ENCODE results near the gene FGR.

FGR gene

DNA sequence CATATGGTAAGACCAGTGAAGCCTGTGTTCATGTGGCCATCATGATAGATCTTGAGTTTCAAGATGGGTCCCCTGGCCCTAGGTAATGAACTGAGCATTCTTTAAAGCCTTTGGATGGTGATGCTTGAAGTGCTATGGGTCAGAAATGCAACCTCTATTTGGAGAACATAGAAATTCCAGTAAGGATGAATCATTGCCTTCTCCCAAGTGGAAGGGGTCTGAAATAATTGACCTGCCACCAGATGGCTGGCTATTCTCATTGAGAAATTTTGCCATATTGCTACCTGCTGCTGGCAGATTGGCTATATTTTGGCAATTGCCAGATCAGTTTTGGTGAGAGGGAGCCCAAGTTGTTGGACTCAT is 37.7 kb upstream of the FGR start:
- in situ Hi-C loops (cut with MboI; ENCODE audit: low sequenced_read_pairs, unreplicated experiment) = no loop called here
- no peak for DNase-seq (ENCODE audit: low spot score)
- TF ChIP-seq, protein P1, sequence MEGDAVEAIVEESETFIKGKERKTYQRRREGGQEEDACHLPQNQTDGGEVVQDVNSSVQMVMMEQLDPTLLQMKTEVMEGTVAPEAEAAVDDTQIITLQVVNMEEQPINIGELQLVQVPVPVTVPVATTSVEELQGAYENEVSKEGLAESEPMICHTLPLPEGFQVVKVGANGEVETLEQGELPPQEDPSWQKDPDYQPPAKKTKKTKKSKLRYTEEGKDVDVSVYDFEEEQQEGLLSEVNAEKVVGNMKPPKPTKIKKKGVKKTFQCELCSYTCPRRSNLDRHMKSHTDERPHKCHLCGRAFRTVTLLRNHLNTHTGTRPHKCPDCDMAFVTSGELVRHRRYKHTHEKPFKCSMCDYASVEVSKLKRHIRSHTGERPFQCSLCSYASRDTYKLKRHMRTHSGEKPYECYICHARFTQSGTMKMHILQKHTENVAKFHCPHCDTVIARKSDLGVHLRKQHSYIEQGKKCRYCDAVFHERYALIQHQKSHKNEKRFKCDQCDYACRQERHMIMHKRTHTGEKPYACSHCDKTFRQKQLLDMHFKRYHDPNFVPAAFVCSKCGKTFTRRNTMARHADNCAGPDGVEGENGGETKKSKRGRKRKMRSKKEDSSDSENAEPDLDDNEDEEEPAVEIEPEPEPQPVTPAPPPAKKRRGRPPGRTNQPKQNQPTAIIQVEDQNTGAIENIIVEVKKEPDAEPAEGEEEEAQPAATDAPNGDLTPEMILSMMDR (IDR thresholded peaks at IDR 0.05; ENCODE audit: borderline replicate concordance, control extremely low read depth, extremely low read depth, insufficient read depth, missing control alignments) = no peak

GRCh38 chr1:27671964-27672749 is 37.2 kb upstream of the FGR start, which contains the start of gene IFI6:
Gene IFI6 (minus strand): TSS chr1:27672192. CDS start chr1:27669314, 2,878 bp downstream.
- peak; percentile 87 for DNase-seq (ENCODE audit: low spot score)
- in situ Hi-C loops (cut with MboI; ENCODE audit: low sequenced_read_pairs, unreplicated experiment) = no loop called here
- TF ChIP-seq, protein P1 (IDR thresholded peaks at IDR 0.05; ENCODE audit: borderline replicate concordance, control extremely low read depth, extremely low read depth, insufficient read depth, missing control alignments) = peak; percentile 13

DNA sequence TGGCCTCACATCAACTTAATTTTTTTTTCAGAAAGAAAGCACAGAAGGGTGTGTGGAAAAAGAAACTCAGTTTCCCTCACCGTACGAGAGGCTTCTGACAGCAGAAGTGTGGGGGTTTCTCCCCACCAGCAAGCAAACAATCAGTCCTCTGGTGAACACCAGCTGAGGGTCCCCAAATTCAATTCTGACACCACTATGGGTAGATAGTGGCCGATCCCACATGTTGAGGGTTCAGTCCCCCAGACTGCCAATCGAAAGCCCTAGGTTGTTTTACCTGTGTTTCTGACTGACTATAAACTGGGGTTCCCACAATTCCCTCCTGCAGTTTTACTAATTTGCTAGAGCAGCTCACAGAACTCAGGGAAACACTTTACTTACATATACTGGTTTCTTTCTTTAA is 34.9 kb upstream of the FGR start:
- no peak for DNase-seq (ENCODE audit: low spot score)
- in situ Hi-C loops (cut with MboI; ENCODE audit: low sequenced_read_pairs, unreplicated experiment) = loop anchor here (10.0 kb wide), 1 partner anchor 275 kb away; the partner anchor contains the start of gene GPR3
- TF ChIP-seq, protein P1 (IDR thresholded peaks at IDR 0.05; ENCODE audit: borderline replicate concordance, control extremely low read depth, extremely low read depth, insufficient read depth, missing control alignments) = no peak

DNA sequence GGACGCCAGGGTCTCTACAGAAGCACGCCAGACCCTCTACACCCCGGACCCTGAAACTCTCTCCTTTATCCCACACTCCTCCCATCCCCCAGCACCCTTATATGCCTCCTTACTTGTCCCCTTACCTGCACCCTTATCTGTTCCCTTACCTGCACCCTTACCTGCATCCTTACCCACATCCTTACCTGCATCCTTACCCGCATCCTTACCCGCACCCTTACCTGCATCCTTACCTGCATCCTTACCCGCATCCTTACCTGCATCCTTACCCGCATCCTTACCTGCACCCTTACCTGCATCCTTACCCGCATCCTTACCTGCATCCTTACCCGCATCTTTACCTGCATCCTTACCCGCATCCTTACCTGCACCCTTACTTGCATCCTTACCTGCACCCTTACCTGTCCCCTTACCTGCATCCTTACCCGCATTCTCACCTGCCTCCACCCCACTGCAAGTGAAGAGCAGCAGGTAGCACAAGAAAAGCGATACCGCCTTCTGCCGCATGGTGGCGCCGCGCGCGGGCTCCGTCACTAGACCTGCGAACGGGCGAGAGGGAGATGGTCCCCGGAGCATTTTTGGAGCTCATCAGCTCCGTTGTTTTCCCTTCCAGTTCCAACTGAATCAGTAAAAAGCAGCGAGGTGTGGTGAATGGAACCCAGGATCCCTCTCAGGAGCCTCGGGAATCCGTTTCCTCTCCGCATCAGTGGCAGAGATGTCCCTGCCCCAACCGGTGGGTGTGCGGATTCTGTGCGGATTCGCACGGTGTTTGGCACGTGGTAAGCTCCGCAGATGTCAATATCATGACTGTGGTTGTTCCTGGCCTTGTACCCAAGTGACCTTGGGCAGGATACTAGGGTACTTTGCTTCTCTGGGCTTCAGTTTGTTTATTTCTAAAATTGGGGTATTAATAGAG is 34.1 kb upstream of the FGR start:
- in situ Hi-C loops (cut with MboI; ENCODE audit: low sequenced_read_pairs, unreplicated experiment) = loop anchor here (10.0 kb wide), 1 partner anchor 274 kb away; the partner anchor contains the start of gene GPR3
- TF ChIP-seq, protein P1 (IDR thresholded peaks at IDR 0.05; ENCODE audit: borderline replicate concordance, control extremely low read depth, extremely low read depth, insufficient read depth, missing control alignments) = peak; percentile 95
- peak; percentile 83 for DNase-seq (ENCODE audit: low spot score)

- TF ChIP-seq, protein P1 (IDR thresholded peaks at IDR 0.05; ENCODE audit: borderline replicate concordance, control extremely low read depth, extremely low read depth, insufficient read depth, missing control alignments) = no peak
- no peak for DNase-seq (ENCODE audit: low spot score)
- in situ Hi-C loops (cut with MboI; ENCODE audit: low sequenced_read_pairs, unreplicated experiment) = loop anchor here (10.0 kb wide), 1 partner anchor 273 kb away; the partner anchor contains the start of gene GPR3
Measured at GRCh38 chr1:27668121-27668807, 33.3 kb upstream of the FGR start.

DNA sequence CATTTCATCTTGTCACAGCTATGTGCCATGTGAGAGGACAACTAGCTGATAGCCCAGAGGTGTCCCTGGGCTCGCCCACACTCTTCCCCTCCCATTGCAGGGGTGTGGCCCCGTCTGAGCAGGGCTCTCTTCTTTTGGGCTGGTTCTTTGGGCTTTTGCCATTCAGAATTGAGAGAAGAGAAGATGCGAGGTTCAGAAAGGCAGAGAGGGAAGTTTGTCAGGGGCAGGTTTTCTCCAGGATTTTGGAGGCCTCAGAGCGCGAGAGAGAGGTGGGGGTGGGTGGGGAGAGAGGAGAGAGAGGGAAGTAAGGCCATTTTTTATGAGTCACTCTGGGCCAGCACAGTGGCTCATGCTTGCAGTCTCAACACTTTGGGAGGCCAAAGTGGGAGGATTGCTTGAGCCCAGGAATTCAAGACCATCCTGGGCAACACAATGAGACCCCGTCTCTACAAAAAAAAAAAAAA is 31.8 kb upstream of the FGR start:
- DNase-seq (ENCODE audit: low spot score) = no peak
- in situ Hi-C loops (cut with MboI; ENCODE audit: low sequenced_read_pairs, unreplicated experiment) = loop anchor here (10.0 kb wide), 1 partner anchor 272 kb away; the partner anchor contains the start of gene GPR3

More for the DNA sequence above, 31.8 kb upstream of the FGR start:
- TF ChIP-seq, protein P1 (IDR thresholded peaks at IDR 0.05; ENCODE audit: borderline replicate concordance, control extremely low read depth, extremely low read depth, insufficient read depth, missing control alignments) = no peak

Measured in GM13976 (cell line).